H1 (cell line): ENCODE results near the gene BGN. TPM values are rescaled to one million over a fixed set of nuclear protein-coding genes. Genes with fewer than 3 reads are reported as not detected.

Source experiments
- CTCF ChIA-PET: fragments of 300-600 bp; sonication (Branson Sonifier 250); formaldehyde crosslinking; loops from one replicate; lab custom pipeline; 2021; ENCODE audit not compliant: partially characterized antibody; lab: Charles Lee
- POLR2A ChIA-PET: fragments of 300-600 bp; sonication (Branson Sonifier 250); formaldehyde crosslinking; loops from one replicate; lab custom pipeline; 2021; ENCODE audit warnings: inconsistent platforms; ENCODE audit not compliant: partially characterized antibody; lab: Charles Lee
- DNase-seq, 2 experiments: peaks; one replicate each; pipeline versions ENCODE4 v3.0.0 to v3.0.0-alpha.2; 2010 to 2022; ENCODE audit warnings: low spot score in 2 of 2, low read depth in 1 of 2, mixed read lengths in 1 of 2
- FAIRE-seq: peaks from 2 replicates; lab custom pipeline; 2011; peaks lifted over from hg19 to GRCh38; lab: Jason Lieb, UNC
- H2AFZ ChIP-seq: 2 replicates; pipeline ENCODE4 v1.8.1; 2012; ENCODE audit warnings: low read length, inconsistent platforms
- H2AK5ac ChIP-seq: 2 replicates; pipeline ENCODE4 v1.6.1; 2013; ENCODE audit warnings: low read depth, low read length
- H2BK120ac ChIP-seq: replicated peaks from 2 replicates; pipeline ENCODE3; 2013; ENCODE audit warnings: low read depth, low read length, inconsistent platforms
- H2BK12ac ChIP-seq: 2 replicates; pipeline ENCODE4 v1.6.1; 2013; ENCODE audit warnings: low read depth, low read length
- H2BK15ac ChIP-seq: 2 replicates; pipeline ENCODE4 v1.6.1; 2013; ENCODE audit warnings: low read length
- H2BK20ac ChIP-seq: 2 replicates; pipeline ENCODE4 v1.6.1; 2013; ENCODE audit warnings: low read length
- H2BK5ac ChIP-seq: 2 replicates; pipeline ENCODE4 v1.6.1; 2013; ENCODE audit warnings: low read depth, low read length
- H3K14ac ChIP-seq: 2 replicates; pipeline ENCODE4 v1.6.1; 2013; ENCODE audit warnings: inconsistent platforms; ENCODE audit not compliant: insufficient read length
- H3K18ac ChIP-seq: 2 replicates; pipeline ENCODE4 v1.6.1; 2013; ENCODE audit warnings: low read length; ENCODE audit errors: extremely low read depth
- H3K23ac ChIP-seq: 2 replicates; pipeline ENCODE4 v1.6.1; 2013; ENCODE audit warnings: inconsistent platforms; ENCODE audit not compliant: insufficient read length
- H3K23me2 ChIP-seq: 2 replicates; pipeline ENCODE4 v1.6.1; 2013; ENCODE audit warnings: low read depth, low read length
- H3K27ac ChIP-seq: 2 replicates; pipeline ENCODE4 v1.6.1; 2011; ENCODE audit warnings: low read depth, low read length, inconsistent platforms
- H3K27me3 ChIP-seq, 4 experiments: replicated peaks in 1 of 4; 1 replicate in 1 of 4; 2 replicates in 3 of 4; pipeline versions ENCODE4 v1.6.1 to v1.8.1; 2011 to 2013; ENCODE audit warnings: low read length in 3 of 4, mild to moderate bottlenecking in 3 of 4, inconsistent platforms in 2 of 4, mixed read lengths in 2 of 4, moderate library complexity in 1 of 4; ENCODE audit not compliant: control insufficient read depth in 3 of 4, insufficient read depth in 3 of 4; ENCODE audit errors: extremely low read depth in 1 of 4
- H3K36me3 ChIP-seq, 4 experiments: 2 replicates each; pipeline versions ENCODE4 v1.6.1 to v1.8.1; 2011 to 2013; ENCODE audit warnings: mild to moderate bottlenecking in 4 of 4, low read length in 3 of 4, moderate library complexity in 2 of 4, control low read depth in 1 of 4, inconsistent platforms in 1 of 4; ENCODE audit not compliant: insufficient read depth in 4 of 4, control insufficient read depth in 2 of 4
- H3K4ac ChIP-seq: replicated peaks from 2 replicates; pipeline ENCODE3; 2013; ENCODE audit warnings: low read length, low read depth, mixed read lengths, inconsistent platforms; ENCODE audit not compliant: insufficient read length
- H3K4me1 ChIP-seq, 4 experiments: replicated peaks in 1 of 4; 1 replicate in 1 of 4; 2 replicates in 3 of 4; pipeline versions ENCODE4 v1.6.1 to v1.8.1; 2011 to 2013; ENCODE audit warnings: low read length in 3 of 4, inconsistent platforms in 2 of 4, mixed read lengths in 1 of 4; ENCODE audit not compliant: insufficient read depth in 4 of 4, control insufficient read depth in 3 of 4
- H3K4me2 ChIP-seq, 2 experiments: 2 replicates each; pipeline versions ENCODE4 v1.6.1 to v1.8.1; 2011 to 2013; ENCODE audit warnings: low read depth in 2 of 2, low read length in 2 of 2, control low read depth in 1 of 2, inconsistent platforms in 1 of 2, mild to moderate bottlenecking in 1 of 2; ENCODE audit not compliant: insufficient read depth in 1 of 2
- H3K4me3 ChIP-seq, 4 experiments: fragments of 200-600, 300-600 bp in 1 of 4; sonication (generic), shearing (Covaris generic), sonication (Bioruptor Twin) in 1 of 4; 2 replicates each; pipeline versions ENCODE4 v1.5.1 to v1.8.1; 2011 to 2016; ENCODE audit warnings: low read length in 4 of 4, low read depth in 3 of 4, control low read depth in 2 of 4, inconsistent platforms in 2 of 4, mild to moderate bottlenecking in 2 of 4, mixed read lengths in 1 of 4, moderate library complexity in 1 of 4; ENCODE audit not compliant: insufficient read depth in 2 of 4; ENCODE audit errors: extremely low read depth in 1 of 4
- H3K56ac ChIP-seq: replicated peaks from 2 replicates; pipeline ENCODE3; 2013; ENCODE audit warnings: low read depth, mild to moderate bottlenecking, mixed read lengths, low read length, inconsistent platforms; ENCODE audit not compliant: insufficient read length
- H3K79me1 ChIP-seq: 2 replicates; pipeline ENCODE4 v1.6.1; 2013; ENCODE audit warnings: low read depth, low read length, control low read depth
- H3K79me2 ChIP-seq, 2 experiments: 2 replicates each; pipeline versions ENCODE4 v1.6.1 to v1.8.1; 2012 to 2013; ENCODE audit warnings: low read length in 2 of 2, mild to moderate bottlenecking in 2 of 2, inconsistent platforms in 1 of 2; ENCODE audit not compliant: insufficient read depth in 2 of 2, control insufficient read depth in 1 of 2
- H3K9ac ChIP-seq, 4 experiments: replicated peaks in 1 of 4; 1 replicate in 1 of 4; 2 replicates in 3 of 4; pipeline versions ENCODE4 v1.6.1 to v1.8.1; 2011 to 2013; ENCODE audit warnings: low read depth in 3 of 4, low read length in 3 of 4, control low read depth in 2 of 4, mild to moderate bottlenecking in 2 of 4, moderate library complexity in 2 of 4, inconsistent platforms in 1 of 4; ENCODE audit errors: extremely low read depth in 1 of 4
- H3K9me3 ChIP-seq, 2 experiments: 2 replicates each; pipeline versions ENCODE4 v1.6.1 to v1.8.1; 2012 to 2013; ENCODE audit warnings: mild to moderate bottlenecking in 2 of 2, moderate library complexity in 2 of 2, control low read depth in 1 of 2, inconsistent platforms in 1 of 2, low read depth in 1 of 2, low read length in 1 of 2, mixed read lengths in 1 of 2; ENCODE audit not compliant: insufficient read depth in 2 of 2
- H4K20me1 ChIP-seq, 2 experiments: replicated peaks in 1 of 2; 2 replicates each; pipeline versions ENCODE3 to v1.8.1; 2011 to 2013; ENCODE audit warnings: inconsistent platforms in 2 of 2, low read length in 2 of 2, mild to moderate bottlenecking in 1 of 2; ENCODE audit not compliant: insufficient read depth in 2 of 2, control insufficient read depth in 1 of 2
- H4K5ac ChIP-seq: 2 replicates; pipeline ENCODE4 v1.6.1; 2013; ENCODE audit warnings: low read length, low read depth, mixed read lengths, inconsistent platforms; ENCODE audit not compliant: insufficient read length
- H4K8ac ChIP-seq: 2 replicates; pipeline ENCODE4 v1.8.0; 2013; ENCODE audit warnings: mild to moderate bottlenecking, moderate library complexity, low read length, inconsistent platforms; ENCODE audit not compliant: insufficient read depth; ENCODE audit errors: extremely low read depth
- H4K91ac ChIP-seq: replicated peaks from 2 replicates; pipeline ENCODE3; 2013; ENCODE audit warnings: low read length, mixed read lengths, inconsistent platforms; ENCODE audit not compliant: insufficient read length
- CBX5 ChIP-seq: fragments of 300-800, 300-1000 bp; sonication (generic); IDR thresholded peaks from 2 replicates; pipeline ENCODE4 v1.7.1; 2016; ENCODE audit warnings: antibody characterized with exemption, low read length, low read depth
- NRF1 ChIP-seq: IDR thresholded peaks from 2 replicates; pipeline ENCODE4 v1.6.1; 2011; ENCODE audit warnings: mild to moderate bottlenecking, low read depth, low read length, improper control_type of control experiment
- POU5F1 ChIP-seq: IDR thresholded peaks from 2 replicates; pipeline ENCODE4 v1.6.1; 2011; ENCODE audit warnings: low read depth, mild to moderate bottlenecking, low read length, moderate library complexity
- TBP ChIP-seq: IDR thresholded peaks from 2 replicates; pipeline ENCODE4 v1.6.1; 2011; ENCODE audit warnings: low read depth, low read length, improper control_type of control experiment
- WGBS, 2 experiments: shearing (Covaris generic) in 1 of 2; methylation state at CpG; one replicate each; pipeline versions ENCODE4 v1.1.6 to v1.1.7; 2013 to 2015; ENCODE audit warnings: low lambda C conversion rate in 2 of 2, mixed read lengths in 2 of 2, inconsistent platforms in 1 of 2, low coverage in 1 of 2, missing lambda C conversion rate in 1 of 2; ENCODE audit not compliant: insufficient replicate concordance in 2 of 2, insufficient coverage in 1 of 2, insufficient read length in 1 of 2; ENCODE audit errors: extremely low coverage in 1 of 2, missing lambda C conversion rate in 1 of 2; 5-methylcytosine and 5-hydroxymethylcytosine counted together
- polyA plus RNA-seq, 7 experiments: library from polyadenylated mRNA; depleted of rRNA in 3 of 7; stranded (reverse) in 5 of 7; unstranded in 2 of 7; fragments of >200 nt in 5 of 7; fragments of 200-250 nt in 2 of 7; gene quantifications; 1 replicate in 5 of 7; 2 replicates in 1 of 7; 4 replicates in 1 of 7; pipeline versions ENCODE4 v1.2.1 to v1.2.3, GENCODE V29; 2011 to 2013; ENCODE audit warnings: missing spikeins in 2 of 7, mixed read lengths in 2 of 7
- total RNA-seq: library from RNA; stranded (reverse); fragmentation: NEBNext Ultra II Directional; extraction: Animal tissue kit (Norgen Biotek cat#: 25700); gene quantifications from 2 replicates; pipeline ENCODE4 v1.2.1, GENCODE V29; 2021

BGN gene
- total and polyA plus RNA-seq, 2 of the 8 experiments (the other 6 are each of a cell fraction or from before 2014, with no cell fraction given): 1.8 to 2.4 TPM

DNA sequence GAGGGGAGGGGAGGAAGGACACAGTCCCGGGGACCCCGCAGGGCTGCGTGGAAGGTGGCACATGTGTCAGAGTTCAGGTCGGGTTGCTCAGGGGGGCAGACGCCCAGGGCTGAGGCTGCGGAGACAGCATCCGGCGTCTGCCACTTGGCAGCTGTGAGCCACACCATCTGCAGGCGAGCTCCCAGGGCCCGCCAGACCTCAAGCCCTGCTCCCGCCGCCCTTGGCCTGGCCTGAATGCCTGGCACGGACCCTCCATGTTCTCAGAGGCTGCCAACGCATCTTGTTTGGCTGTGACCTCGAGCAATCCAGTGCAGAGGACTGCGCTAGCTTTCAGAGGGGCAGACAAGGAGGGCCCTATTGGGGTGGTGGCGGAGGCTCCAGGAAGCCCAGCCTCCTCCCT is 5.1 kb downstream of the BGN start:
- no peak overlapping the region for H3K4me2 ChIP-seq
- H3K56ac ChIP-seq: no peak overlapping the region
- H2BK15ac ChIP-seq: no peak overlapping the region
- FAIRE-seq (no peak), DNase-seq (no peak)
- no peak overlapping the region for H3K4me3 ChIP-seq
- no peaks in the 10 kb centered on the region for H3K9me3 ChIP-seq
- H4K8ac ChIP-seq: no peak overlapping the region
- TF ChIP-seq TBP (no peak), NRF1 (no peak), CBX5 (no peak), POU5F1 (no peak)
- no peak overlapping the region for H3K23ac ChIP-seq
- H2BK120ac ChIP-seq: no peak overlapping the region
- no peaks in the 10 kb centered on the region for H3K36me3 ChIP-seq
- no peak overlapping the region for H2AK5ac ChIP-seq
- no peak overlapping the region for H4K5ac ChIP-seq
- H4K91ac ChIP-seq: no peak overlapping the region
- H3K4ac ChIP-seq: no peak overlapping the region
- no peak overlapping the region for H2BK20ac ChIP-seq
- H4K20me1 ChIP-seq: peaks cover 0 to 4% of the 10 kb centered on the region in 2 experiments
- no peak overlapping the region for H3K18ac ChIP-seq
- H2BK5ac ChIP-seq: no peak overlapping the region
- no peak overlapping the region for H2BK12ac ChIP-seq
- H3K79me2 ChIP-seq: no peaks in the 10 kb centered on the region
- ChIA-PET CTCF (interaction anchor here (0.8 to 1.3 kb wide), 4 partner anchors 9 to 168 kb away, joined by 3 to 4 read pairs (median 3); no protein-coding TSS in a partner anchor), POLR2A (no interaction called here)
- H3K23me2 ChIP-seq: peaks cover 2% of the 10 kb centered on the region; the same call in 1 of the 2 replicates
- no peak overlapping the region for H3K27ac ChIP-seq
- H3K9ac ChIP-seq: no peak overlapping the region
- H3K79me1 ChIP-seq: no peaks in the 10 kb centered on the region
- H2AFZ ChIP-seq: no peak overlapping the region
- peaks cover 0 to 2% (median 0%) of the 10 kb centered on the region in 4 experiments; a peak in 1 of 7 replicates for H3K27me3 ChIP-seq
- H3K14ac ChIP-seq: no peak overlapping the region
- 80% methylated on average over 3 of the region's 17 CpGs; no CpG with 5 or more reads in 1 of the 2 experiments for WGBS, 2 experiments
- peaks cover 0 to 4% (median 0%) of the 10 kb centered on the region in 4 experiments; a peak in 1 of 7 replicates for H3K4me1 ChIP-seq
